HG02610 (cell line): ENCODE results near the gene COPS8.

Experiments used
- ATAC-seq: cut with Tn5 transposase; IDR thresholded peaks from one replicate; pipeline ENCODE4 v1.9.1; 2021; ENCODE audit warnings: mild to moderate bottlenecking, moderate library complexity; ENCODE audit not compliant: unreplicated experiment

The COPS8 gene

GRCh38 chr2:237085248-237086221 is at the start of gene COPS8:
Gene COPS8 (plus strand): TSS chr2:237085889. CDS start chr2:237085965, 76 bp downstream.
- peak; percentile 99 for ATAC-seq

- ATAC-seq, result no peak
These were observed 46.2 kb upstream of the COPS8 start for GRCh38 chr2:237039301-237040031.

- no peak for ATAC-seq
These were observed 44.5 kb upstream of the COPS8 start for GRCh38 chr2:237041231-237041630.

DNA sequence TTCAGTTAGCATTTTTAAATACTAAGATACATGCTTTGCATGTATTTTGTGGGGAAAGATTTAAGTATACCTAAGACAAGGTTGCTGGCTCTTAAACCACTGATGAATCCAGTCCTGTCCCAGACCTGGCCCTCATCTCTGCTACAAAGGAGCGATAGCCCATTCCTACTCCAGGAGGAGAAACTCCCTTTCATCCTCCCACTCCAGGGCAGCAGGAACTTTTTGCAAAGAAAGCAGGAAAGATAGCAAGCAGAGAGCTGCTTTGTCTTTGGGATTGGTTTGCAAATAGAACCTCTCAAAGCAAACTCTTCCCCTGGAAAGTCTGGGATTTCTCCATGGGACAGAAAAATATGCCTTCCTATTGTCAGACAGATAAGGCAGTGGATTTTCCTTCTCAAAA is 43.6 kb upstream of the COPS8 start:
- no peak for ATAC-seq

DNA sequence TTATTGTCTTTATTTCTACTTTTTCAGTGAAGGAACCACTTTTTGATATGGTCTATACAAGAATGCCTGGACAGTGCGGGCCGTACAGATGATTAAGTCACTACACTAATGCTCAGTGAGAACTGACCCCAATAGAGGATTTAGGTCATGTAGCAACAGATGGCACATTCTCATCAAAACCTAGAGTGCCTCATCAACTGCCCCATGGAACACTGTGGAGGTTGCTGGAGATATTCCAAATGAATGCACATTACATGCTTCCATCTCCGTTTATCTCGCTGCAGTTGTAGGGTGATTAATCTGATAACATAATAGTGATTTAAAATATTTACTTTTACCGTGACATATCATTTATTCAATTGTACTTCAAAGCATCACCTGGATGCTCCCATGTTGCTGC is 41.8 kb upstream of the COPS8 start:
- no peak for ATAC-seq

GRCh38 chr2:237044281-237044680 is 41.4 kb upstream of the COPS8 start:
- no peak for ATAC-seq

DNA sequence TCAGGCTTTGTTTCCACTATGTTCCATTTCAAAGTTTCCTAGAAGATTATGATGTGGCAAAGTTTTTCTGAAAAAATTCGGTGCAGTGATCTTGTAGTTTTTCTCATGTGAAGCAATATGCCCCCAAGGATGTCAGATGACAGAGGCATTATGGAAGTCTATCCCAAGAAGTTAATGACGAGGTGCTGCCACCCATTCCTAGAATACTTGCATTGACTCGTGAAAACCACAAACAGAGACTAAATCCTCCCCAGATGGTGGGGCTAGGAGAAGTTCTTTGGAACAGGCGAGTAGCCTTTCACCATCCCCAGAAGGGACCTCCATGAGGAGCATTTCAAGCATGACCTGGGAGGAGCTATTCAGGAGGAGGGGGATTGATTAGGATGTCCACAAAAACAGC is 40.2 kb upstream of the COPS8 start:
- ATAC-seq, result no peak

GRCh38 chr2:237048595-237048994 is 37.1 kb upstream of the COPS8 start:
- no peak for ATAC-seq

DNA sequence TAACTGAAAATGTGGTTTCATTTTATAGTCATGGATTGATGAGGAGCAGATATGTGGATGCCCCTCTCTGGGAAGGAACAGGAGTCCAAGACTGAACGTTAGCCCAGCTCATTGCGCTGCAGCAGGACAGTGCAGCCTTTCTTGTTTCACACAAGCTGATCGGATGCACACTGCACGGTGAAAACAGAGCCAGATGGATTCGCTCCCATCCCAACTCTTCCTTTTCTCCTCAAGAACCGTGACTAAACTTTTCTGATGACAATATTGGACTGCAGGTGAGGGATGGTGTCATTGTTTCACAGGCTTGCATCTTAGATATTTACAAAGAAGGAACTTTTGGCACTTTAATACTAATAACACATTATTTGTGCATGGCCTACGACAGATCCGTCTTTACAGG is 33.8 kb upstream of the COPS8 start:
- ATAC-seq, result no peak

- ATAC-seq, result no peak
These were observed 32.6 kb upstream of the COPS8 start for GRCh38 chr2:237053066-237053465.

GRCh38 chr2:237055386-237056100 is 30.1 kb upstream of the COPS8 start:
- ATAC-seq, result no peak

- ATAC-seq, result no peak
These were observed 29.3 kb upstream of the COPS8 start for GRCh38 chr2:237056287-237056875.

GRCh38 chr2:237057107-237057506 is 28.6 kb upstream of the COPS8 start:
- no peak for ATAC-seq

GRCh38 chr2:237057893-237058300 is 27.8 kb upstream of the COPS8 start:
- ATAC-seq, result peak; percentile 78

- no peak for ATAC-seq
These were observed 27.3 kb upstream of the COPS8 start for GRCh38 chr2:237058423-237058822.

- ATAC-seq, result peak; percentile 69
These were observed 26.4 kb upstream of the COPS8 start for GRCh38 chr2:237059155-237059875.

GRCh38 chr2:237060534-237061312 is 25.0 kb upstream of the COPS8 start:
- no peak for ATAC-seq

DNA sequence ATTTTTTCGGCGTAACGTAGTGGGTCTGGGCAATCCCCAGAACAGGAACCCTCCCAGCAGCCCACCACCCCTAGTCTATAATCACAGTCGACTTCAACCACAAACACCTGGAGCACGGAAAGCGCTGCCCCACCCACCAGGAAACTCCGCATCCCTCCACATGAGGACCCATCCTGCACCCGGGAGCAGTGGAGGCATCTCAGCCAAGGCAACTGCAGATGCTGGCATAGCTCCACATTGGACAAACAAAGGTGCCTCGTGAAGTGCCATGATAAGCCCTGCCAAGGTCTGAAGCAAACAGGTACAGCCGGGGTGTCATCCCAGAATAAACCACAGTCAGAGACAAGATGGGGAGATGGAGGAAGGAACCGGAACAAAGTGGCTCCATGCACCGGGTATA is 24.3 kb upstream of the COPS8 start:
- ATAC-seq, result no peak

GRCh38 chr2:237062585-237062984 is 23.1 kb upstream of the COPS8 start:
- ATAC-seq, result no peak
